B cell (primary cell): ENCODE data around the gene SSBP3. TPM values are rescaled to one million over a fixed set of nuclear protein-coding genes. Genes with fewer than 3 reads are reported as not detected.

Experiments
- ATAC-seq: fragments of 200-7000 bp; cut with Tn5 transposase; one replicate; pipeline ENCODE4 v1.10.0; 2021; ENCODE audit warnings: low read depth, mild to moderate bottlenecking, moderate number of reproducible peaks, moderate library complexity
- CTCF ChIA-PET: fragments of 350-600 bp; sonication (Branson Sonifier 250); formaldehyde crosslinking; loops from one replicate; lab custom pipeline; 2021; ENCODE audit warnings: antibody characterized with exemption, inconsistent platforms; lab: Charles Lee
- POLR2A ChIA-PET: fragments of 350-600 bp; sonication (Branson Sonifier 250); formaldehyde crosslinking; loops from one replicate; lab custom pipeline; 2021; ENCODE audit warnings: antibody characterized with exemption; lab: Charles Lee
- DNase-seq: peaks from one replicate; pipeline ENCODE4 v3.0.0; 2013
- H2AFZ ChIP-seq: 2 replicates; pipeline ENCODE4 v1.6.1; 2012; ENCODE audit warnings: mild to moderate bottlenecking, low read depth, low read length; ENCODE audit not compliant: insufficient read depth, poor library complexity, severe bottlenecking
- H3K27ac ChIP-seq, 2 donors: 1 replicate in 1 of 2; 2 replicates in 1 of 2; pipeline ENCODE4 v1.5.1; 2012 to 2013; ENCODE audit warnings: low read length in 2 of 2, mild to moderate bottlenecking in 2 of 2, moderate library complexity in 1 of 2
- H3K27me3 ChIP-seq, 4 experiments: fragments of 200-600 bp in 1 of 4; sonication (generic) in 1 of 4; replicated peaks in 1 of 4; 1 replicate in 2 of 4; 2 replicates in 2 of 4; pipeline versions ENCODE4 v1.6.1 to v1.7.0; 2013 to 2016; ENCODE audit warnings: low read length in 3 of 4, mild to moderate bottlenecking in 2 of 4, mixed read lengths in 1 of 4, moderate library complexity in 1 of 4; ENCODE audit not compliant: insufficient read depth in 4 of 4, control insufficient read depth in 3 of 4; ENCODE audit errors: control extremely low read depth in 1 of 4
- H3K36me3 ChIP-seq, 2 experiments: replicated peaks in 1 of 2; 1 replicate in 1 of 2; 2 replicates in 1 of 2; pipeline versions ENCODE4 v1.6.1 to v1.7.1; 2013; ENCODE audit warnings: low read length in 1 of 2; ENCODE audit not compliant: insufficient read depth in 2 of 2, control insufficient read depth in 1 of 2; ENCODE audit errors: control extremely low read depth in 1 of 2, extremely low read depth in 1 of 2
- H3K4me1 ChIP-seq, 2 donors: fragments of 200-600 bp in 1 of 2; sonication (generic) in 1 of 2; 1 replicate in 1 of 2; 2 replicates in 1 of 2; pipeline versions ENCODE4 v1.5.1 to v1.6.1; 2013 to 2017; ENCODE audit warnings: low read length in 2 of 2; ENCODE audit not compliant: control insufficient read depth in 2 of 2, insufficient read depth in 2 of 2
- H3K4me2 ChIP-seq: replicated peaks from 2 replicates; pipeline ENCODE3; 2012; ENCODE audit warnings: mild to moderate bottlenecking, low read depth, low read length; ENCODE audit not compliant: poor library complexity, severe bottlenecking
- H3K4me3 ChIP-seq, 5 experiments: fragments of 200-600 bp in 1 of 5; sonication (generic) in 1 of 5; 1 replicate in 3 of 5; 2 replicates in 2 of 5; pipeline versions ENCODE4 v1.5.1 to v1.7.0; 2011 to 2016; ENCODE audit warnings: low read length in 4 of 5, mild to moderate bottlenecking in 4 of 5, low read depth in 2 of 5, control low read depth in 1 of 5, moderate library complexity in 1 of 5; ENCODE audit not compliant: insufficient read depth in 1 of 5; ENCODE audit errors: control extremely low read depth in 1 of 5, extremely low read depth in 1 of 5
- H3K79me2 ChIP-seq: fragments of 200-600 bp; sonication (generic); one replicate; pipeline ENCODE4 v1.6.0; 2016; ENCODE audit warnings: low read length; ENCODE audit not compliant: control insufficient read depth, insufficient read depth
- H3K9ac ChIP-seq: fragments of 200-600 bp; sonication (generic); 2 replicates; pipeline ENCODE4 v1.6.1; 2017; ENCODE audit warnings: mild to moderate bottlenecking, low read length, moderate library complexity
- H3K9me3 ChIP-seq, 3 donors: one replicate each; pipeline versions ENCODE4 v1.6.1 to v1.7.1; 2013; ENCODE audit warnings: low read length in 2 of 3; ENCODE audit not compliant: control insufficient read depth in 2 of 3, insufficient read depth in 1 of 3; ENCODE audit errors: control extremely low read depth in 1 of 3
- H4K20me1 ChIP-seq: 2 replicates; pipeline ENCODE4 v1.6.0; 2012; ENCODE audit warnings: mild to moderate bottlenecking, low read length; ENCODE audit not compliant: insufficient read depth, control insufficient read depth, poor library complexity, severe bottlenecking
- H3K27ac Mint-ChIP-seq: one replicate; pipeline ENCODE4 v1.8.0; 2021; ENCODE audit warnings: mixed read lengths
- H3K27me3 Mint-ChIP-seq: one replicate; pipeline ENCODE4 v1.8.0; 2021; ENCODE audit warnings: mixed read lengths
- H3K4me1 Mint-ChIP-seq: one replicate; pipeline ENCODE4 v1.8.0; 2021; ENCODE audit warnings: mixed read lengths
- H3K4me3 Mint-ChIP-seq: one replicate; pipeline ENCODE4 v1.8.0; 2021; ENCODE audit warnings: mixed read lengths
- H3K9me3 Mint-ChIP-seq: one replicate; pipeline ENCODE4 v1.8.0; 2022; ENCODE audit warnings: mixed read lengths; ENCODE audit not compliant: insufficient read depth
- EZH2 ChIP-seq: IDR thresholded peaks from 2 replicates; pipeline ENCODE4 v1.6.1; 2012; ENCODE audit warnings: borderline replicate concordance, low read depth, mild to moderate bottlenecking, moderate library complexity, low read length; ENCODE audit not compliant: insufficient read depth, poor library complexity, severe bottlenecking
- WGBS: methylation state at CpG from one replicate; pipeline ENCODE4 v1.1.5; 2013; ENCODE audit warnings: missing lambda C conversion rate; ENCODE audit not compliant: insufficient coverage; 5-methylcytosine and 5-hydroxymethylcytosine counted together
- intact Hi-C: fragments of 100-400 bp; cut with micrococcal nuclease; formaldehyde crosslinking; loops from one replicate; pipeline ENCODE4 v1.10.0; 2022
- polyA plus RNA-seq: library from polyadenylated mRNA; depleted of rRNA; stranded (reverse); fragments of >200 nt; gene quantifications from 2 replicates; pipeline ENCODE4 v1.2.3, GENCODE V29; 2012
- total RNA-seq, 2 donors: library from RNA; stranded (reverse); fragments of 120-200 nt in 1 of 2; gene quantifications; 1 replicate in 1 of 2; 2 replicates in 1 of 2; pipeline versions ENCODE4 v1.2.3 to v1.2.4, GENCODE V29; 2013 to 2022
- TF ChIP-seq, protein P1 (sequence below): fragments of 200-600 bp; IDR thresholded peaks from one replicate; pipeline ENCODE4 v1.8.0; 2022; ENCODE audit warnings: antibody characterized with exemption, mild to moderate bottlenecking

The SSBP3 gene
- total and polyA plus RNA-seq, 2 donors (not counting 1 experiment from before 2014, with no cell fraction given): 16.9 to 30.7 TPM

DNA sequence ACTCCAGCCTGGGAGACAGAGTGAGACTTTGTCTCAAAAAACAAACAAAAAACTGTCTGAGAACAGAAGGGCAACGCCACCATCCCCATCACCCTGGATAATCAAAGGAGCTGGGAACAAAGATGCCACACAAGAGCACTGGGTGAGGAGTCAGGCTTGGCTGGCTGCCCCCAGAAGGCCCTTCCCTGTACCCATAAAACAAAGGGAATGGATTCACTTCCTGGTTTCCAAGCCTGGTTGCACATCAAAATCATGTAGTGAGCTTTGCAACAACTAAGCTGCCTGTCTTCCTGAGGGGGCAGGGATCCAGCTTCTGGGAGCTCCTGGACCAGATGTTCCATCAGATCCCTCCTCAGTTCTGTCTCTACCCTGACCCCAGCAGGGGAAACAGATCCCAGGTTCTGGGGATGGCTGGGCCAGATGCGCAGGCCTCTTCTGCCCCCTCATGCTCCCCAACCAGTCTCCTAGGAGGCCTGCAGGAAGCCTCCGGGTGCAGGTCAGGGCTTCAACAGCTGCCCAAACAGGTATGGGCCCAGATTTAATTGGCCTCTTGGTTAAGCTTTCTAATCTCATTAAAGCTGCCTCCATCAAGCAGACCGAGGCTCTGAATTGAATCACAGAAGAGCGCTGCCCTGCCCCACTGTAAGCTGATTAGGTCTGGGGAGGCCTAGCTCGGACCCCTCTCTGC, 108.5 kb downstream of the SSBP3 start:
- DNase-seq (no peak), ATAC-seq (no peak)
- no peaks in the 10 kb centered on the region for H3K27me3 Mint-ChIP-seq
- intact Hi-C loops: no loop called here
- ChIA-PET CTCF (no interaction called here), POLR2A (no interaction called here)
- Histone ChIP-seq H4K20me1 (peaks cover 5% of the 10 kb centered on the region), H2AFZ (no peak overlapping the region), H3K27ac (no peak overlapping the region), H3K4me2 (peak overlapping the region; percentile 36), H3K27me3 (no peaks in the 10 kb centered on the region), H3K4me3 (no peak overlapping the region), H3K9ac (no peak overlapping the region), H3K9me3 (no peaks in the 10 kb centered on the region), H3K36me3 (no peaks in the 10 kb centered on the region), H3K4me1 (peaks cover 7 to 15% of the 10 kb centered on the region in 2 donors), H3K79me2 (peaks cover 36% of the 10 kb centered on the region)
- 79% methylated on average over 6 of the region's 6 CpGs for WGBS
- no peak overlapping the region for H3K4me3 Mint-ChIP-seq
- no peaks in the 10 kb centered on the region for H3K9me3 Mint-ChIP-seq
- H3K4me1 Mint-ChIP-seq: peaks cover 22% of the 10 kb centered on the region
- no peak for TF ChIP-seq EZH2
- TF ChIP-seq, protein P1, sequence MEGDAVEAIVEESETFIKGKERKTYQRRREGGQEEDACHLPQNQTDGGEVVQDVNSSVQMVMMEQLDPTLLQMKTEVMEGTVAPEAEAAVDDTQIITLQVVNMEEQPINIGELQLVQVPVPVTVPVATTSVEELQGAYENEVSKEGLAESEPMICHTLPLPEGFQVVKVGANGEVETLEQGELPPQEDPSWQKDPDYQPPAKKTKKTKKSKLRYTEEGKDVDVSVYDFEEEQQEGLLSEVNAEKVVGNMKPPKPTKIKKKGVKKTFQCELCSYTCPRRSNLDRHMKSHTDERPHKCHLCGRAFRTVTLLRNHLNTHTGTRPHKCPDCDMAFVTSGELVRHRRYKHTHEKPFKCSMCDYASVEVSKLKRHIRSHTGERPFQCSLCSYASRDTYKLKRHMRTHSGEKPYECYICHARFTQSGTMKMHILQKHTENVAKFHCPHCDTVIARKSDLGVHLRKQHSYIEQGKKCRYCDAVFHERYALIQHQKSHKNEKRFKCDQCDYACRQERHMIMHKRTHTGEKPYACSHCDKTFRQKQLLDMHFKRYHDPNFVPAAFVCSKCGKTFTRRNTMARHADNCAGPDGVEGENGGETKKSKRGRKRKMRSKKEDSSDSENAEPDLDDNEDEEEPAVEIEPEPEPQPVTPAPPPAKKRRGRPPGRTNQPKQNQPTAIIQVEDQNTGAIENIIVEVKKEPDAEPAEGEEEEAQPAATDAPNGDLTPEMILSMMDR: no peak
- no peak overlapping the region for H3K27ac Mint-ChIP-seq

DNA sequence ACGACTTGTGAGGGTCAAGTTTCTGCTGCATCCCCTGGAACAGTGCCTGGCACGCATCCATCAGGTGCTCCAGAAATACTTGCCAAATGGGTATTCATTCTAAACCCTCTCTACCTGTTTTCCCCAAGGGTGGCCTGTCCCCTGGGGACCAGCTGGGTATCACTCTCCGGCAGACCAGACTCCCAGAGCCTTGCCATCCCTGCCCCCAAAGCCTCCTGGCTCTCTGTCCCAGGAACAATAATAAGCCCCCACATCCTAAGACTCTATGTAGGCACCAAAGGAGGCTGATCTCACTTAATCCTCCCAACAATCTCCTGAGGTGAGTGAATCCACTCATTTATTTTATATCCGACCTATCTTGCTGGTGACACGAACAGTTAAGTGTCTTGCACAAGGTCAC, 109.5 kb downstream of the SSBP3 start:
- ChIA-PET CTCF (no interaction called here), POLR2A (no interaction called here)
- Histone ChIP-seq H3K9me3 (no peaks in the 10 kb centered on the region), H2AFZ (no peak overlapping the region), H3K9ac (no peak overlapping the region), H3K4me3 (no peak overlapping the region), H3K27ac (no peak overlapping the region), H3K4me2 (no peak overlapping the region), H3K79me2 (peaks cover 31% of the 10 kb centered on the region), H3K4me1 (peaks cover 7 to 15% of the 10 kb centered on the region in 2 donors), H3K27me3 (no peaks in the 10 kb centered on the region), H3K36me3 (no peaks in the 10 kb centered on the region), H4K20me1 (peaks cover 5% of the 10 kb centered on the region)
- no peaks in the 10 kb centered on the region for H3K27me3 Mint-ChIP-seq
- no peak for ATAC-seq
- TF ChIP-seq EZH2: no peak
- TF ChIP-seq, protein P1: no peak
- H3K27ac Mint-ChIP-seq: no peak overlapping the region
- WGBS: 91% methylated on average over 3 of the region's 5 CpGs
- intact Hi-C loops: no loop called here
- no peaks in the 10 kb centered on the region for H3K9me3 Mint-ChIP-seq
- no peak for DNase-seq
- H3K4me1 Mint-ChIP-seq: peaks cover 22% of the 10 kb centered on the region
- no peak overlapping the region for H3K4me3 Mint-ChIP-seq
